GM21515 (cell line): ENCODE data around the gene GRID1.
"Not testable (repeated sequence)": the region's sequence is repeated elsewhere in the genome, so short reads cannot be mapped to it uniquely, and the experiment has no call there.

Experiments used
- ATAC-seq: cut with Tn5 transposase; IDR thresholded peaks from one replicate; pipeline ENCODE4 v1.9.1; 2021; ENCODE audit not compliant: unreplicated experiment

The GRID1 gene

GRCh38 chr10:85699066-85699465, 667.5 kb downstream of the GRID1 start:
- ATAC-seq = not testable (repeated sequence)

GRCh38 chr10:85696893-85697292, 669.7 kb downstream of the GRID1 start:
- no peak for ATAC-seq

DNA sequence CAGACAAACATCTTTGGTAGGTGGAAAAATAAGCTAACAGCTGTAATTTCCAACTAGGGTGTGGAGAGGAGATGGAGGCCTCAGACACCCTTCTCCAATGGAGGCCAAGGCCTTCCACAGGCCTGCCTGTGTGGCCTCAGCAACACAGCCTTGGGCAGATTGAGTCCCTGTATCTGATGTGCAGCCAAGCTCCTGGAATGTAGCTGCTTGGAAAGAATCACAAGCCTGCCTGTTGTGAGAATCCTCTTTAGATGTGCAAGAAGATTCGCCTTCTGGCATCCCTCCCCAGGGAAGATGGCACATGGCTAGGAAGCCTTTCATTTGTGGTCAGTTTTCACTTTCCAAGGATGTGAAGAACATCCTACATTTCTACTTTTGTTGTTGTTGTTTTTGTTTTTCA, 684.0 kb downstream of the GRID1 start:
- no peak for ATAC-seq

DNA sequence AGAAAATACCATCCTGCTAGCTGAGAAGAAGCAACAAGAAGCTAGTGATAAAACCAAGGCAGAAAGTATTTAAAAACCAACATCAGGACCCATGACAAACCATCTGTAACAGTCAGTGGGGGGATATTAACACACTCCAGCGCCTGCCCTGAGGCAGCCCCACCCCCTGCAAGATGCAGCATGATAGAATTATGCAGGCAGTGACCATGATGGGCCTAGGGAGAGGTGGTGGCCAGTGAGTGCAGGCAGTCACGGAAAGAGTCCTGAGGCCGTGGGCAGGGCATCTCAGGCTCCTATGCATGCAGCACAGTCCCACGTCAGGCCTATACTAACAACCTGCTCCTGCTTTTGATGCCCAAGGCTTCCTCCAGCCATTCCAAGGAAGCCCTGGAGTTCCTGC, 686.9 kb downstream of the GRID1 start:
- no peak for ATAC-seq

DNA sequence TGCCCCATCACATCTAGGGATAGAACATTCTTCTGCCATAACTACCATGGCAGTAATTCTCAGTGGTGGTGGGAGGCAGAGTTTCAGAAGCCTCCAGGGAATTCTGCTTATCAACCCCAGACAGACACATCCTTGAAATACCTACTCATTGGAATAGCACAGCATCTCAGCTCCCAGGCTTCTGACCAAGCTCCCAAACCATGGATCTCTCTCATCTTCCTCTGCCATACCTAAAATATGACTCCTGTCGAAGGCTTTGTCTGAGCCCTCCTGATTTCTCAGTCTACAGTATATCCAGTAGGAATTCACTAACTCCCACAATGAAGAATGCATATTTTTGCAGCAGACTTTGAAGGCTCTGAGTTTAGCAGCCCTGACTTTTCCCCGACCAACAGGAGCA, 687.5 kb downstream of the GRID1 start:
- ATAC-seq = no peak

GRCh38 chr10:85674851-85675250, 691.7 kb downstream of the GRID1 start:
- no peak for ATAC-seq

- ATAC-seq = no peak
These were observed 693.3 kb downstream of the GRID1 start for GRCh38 chr10:85673270-85673669.

GRCh38 chr10:85671530-85671929, 695.1 kb downstream of the GRID1 start:
- ATAC-seq = no peak

GRCh38 chr10:85668522-85668921, 698.1 kb downstream of the GRID1 start:
- no peak for ATAC-seq

GRCh38 chr10:85667638-85668233, 698.9 kb downstream of the GRID1 start:
- no peak for ATAC-seq

- ATAC-seq = no peak
These were observed 699.6 kb downstream of the GRID1 start for GRCh38 chr10:85666987-85667386.

DNA sequence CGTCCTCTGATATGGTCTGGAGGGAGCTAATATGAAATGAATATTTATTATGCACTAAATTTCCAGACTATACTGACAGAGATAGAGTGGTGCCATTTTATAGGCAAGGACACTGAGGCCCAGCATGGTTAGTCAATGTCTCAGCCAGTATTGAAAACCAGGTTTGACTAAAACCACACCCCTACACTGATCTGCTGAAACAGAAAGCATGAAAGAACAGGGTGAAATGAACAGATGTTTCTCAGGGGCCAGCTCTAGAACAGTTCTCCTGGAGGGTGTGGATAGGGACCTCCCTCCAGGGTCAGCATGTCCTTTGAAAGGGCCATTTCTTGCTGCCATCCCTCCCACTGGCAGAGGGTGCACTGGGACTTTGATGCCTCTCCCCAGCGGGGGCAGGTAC, 700.5 kb downstream of the GRID1 start:
- peak; percentile 81 for ATAC-seq

DNA sequence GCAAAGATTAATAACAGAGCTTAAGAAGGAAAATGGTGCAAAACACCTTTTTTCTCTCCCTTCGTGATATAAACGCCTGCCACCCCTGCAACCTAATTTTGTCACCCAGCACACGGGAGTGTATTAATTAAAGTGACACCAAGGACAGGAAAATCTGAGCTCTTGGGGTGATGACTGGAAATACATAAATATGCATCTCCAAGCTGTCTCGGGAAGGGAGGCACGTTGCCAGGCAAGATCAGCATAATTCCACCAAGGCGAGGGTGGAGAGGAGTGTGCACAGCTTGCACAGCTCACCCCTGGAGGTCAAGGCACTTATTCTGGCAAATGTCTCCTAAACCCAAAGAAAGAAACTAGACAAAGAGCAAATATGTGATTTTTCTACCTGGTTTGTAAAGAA, 700.9 kb downstream of the GRID1 start:
- no peak for ATAC-seq

DNA sequence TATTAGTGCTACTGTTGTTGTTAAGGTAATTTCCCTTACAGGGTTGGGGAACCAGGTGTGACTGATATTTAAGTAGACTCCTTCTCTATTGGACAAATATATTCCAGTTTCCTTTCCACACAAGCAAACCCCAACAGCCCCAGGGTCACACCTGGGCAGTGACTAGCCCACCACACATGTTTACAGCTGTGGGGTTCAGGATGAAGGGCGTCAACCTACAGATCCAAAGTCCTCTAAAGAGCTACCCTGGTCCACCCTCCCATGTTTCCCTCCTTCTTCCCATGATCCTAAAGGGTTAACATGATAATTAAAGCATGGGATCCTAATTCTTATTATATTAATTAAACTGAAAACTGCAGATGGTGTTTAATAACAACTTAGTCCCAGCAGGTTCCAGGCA, 701.5 kb downstream of the GRID1 start:
- ATAC-seq = no peak

GRCh38 chr10:85661123-85661522, 705.5 kb downstream of the GRID1 start:
- no peak for ATAC-seq

DNA sequence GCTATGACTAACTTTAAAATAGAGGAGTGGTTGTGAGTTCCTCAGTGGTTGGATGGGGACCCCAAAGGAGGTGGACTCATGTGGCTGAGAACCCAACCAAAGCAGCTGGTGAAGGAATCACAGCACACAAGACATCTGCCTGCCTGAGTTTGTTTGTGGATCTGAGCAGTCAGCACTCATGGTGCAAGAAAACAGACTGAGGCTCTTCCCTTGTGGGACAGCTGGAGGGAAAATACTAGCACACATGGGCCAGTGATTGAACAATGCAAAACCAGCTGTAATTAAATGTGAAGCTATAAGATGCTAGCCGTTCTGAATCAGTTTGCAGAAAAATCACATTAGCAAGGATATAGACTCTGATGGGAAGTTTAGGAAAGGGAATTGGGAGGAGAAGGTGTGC, 707.3 kb downstream of the GRID1 start:
- no peak for ATAC-seq

DNA sequence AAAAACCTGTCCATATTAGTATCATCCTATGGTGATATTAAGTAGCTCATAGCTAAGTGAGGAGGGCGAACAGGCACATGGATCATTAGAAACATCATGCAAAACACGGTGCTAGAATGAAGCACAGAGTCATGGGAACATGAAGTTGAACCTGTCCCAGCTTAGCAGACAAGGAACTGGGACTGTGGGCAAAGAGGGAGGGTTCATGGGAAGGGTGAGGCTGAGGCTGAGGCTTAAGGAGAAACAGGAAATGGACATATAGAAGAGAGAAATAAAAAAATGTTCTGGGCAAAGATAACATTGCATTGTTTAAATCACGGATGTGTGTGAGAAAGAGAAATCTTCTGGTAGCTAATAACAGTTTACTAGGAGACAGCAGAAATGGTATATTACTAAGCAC, 708.1 kb downstream of the GRID1 start:
- ATAC-seq = no peak

GRCh38 chr10:85657476-85658113, 709.0 kb downstream of the GRID1 start:
- no peak for ATAC-seq

DNA sequence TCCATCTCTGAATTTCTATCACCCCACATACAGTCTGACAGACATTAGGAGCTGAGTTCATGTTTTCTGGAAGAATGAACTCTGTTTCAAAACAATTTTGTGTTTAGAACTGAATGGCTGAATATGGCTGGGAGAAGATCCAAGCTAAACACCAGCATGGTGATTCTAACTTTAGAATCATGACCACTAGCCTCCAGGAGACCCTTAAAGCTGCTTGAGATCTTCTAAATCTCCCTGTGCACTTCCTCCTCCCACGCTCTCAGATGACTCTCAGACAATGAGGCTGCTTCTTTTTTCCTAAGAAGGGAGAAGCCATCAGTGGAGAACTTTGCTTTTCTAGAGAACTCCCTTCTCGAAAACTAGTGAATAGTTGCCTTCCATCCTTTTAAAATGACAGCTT, 711.2 kb downstream of the GRID1 start:
- ATAC-seq = no peak

DNA sequence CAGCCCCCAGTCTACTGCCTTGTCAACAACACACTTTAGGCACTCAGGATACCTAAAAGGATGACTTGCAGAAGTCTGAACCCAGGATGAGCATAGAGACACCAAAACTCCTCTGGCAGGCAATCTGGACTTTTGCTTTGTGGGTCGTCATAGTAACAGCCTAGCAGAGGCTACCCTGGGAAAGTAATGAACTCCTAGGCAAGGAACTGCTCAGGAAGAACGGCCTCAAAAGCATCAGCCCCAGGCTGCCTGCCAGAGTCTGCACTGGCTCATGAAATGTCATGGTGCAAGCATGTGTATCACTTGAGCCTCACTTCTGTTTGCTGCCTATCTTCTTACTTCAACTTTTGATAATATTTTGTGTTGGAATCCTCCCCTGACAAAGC, 715.1 kb downstream of the GRID1 start:
- ATAC-seq = no peak

GRCh38 chr10:85650791-85651496, 715.7 kb downstream of the GRID1 start:
- no peak for ATAC-seq

- ATAC-seq = no peak
These were observed 717.1 kb downstream of the GRID1 start for GRCh38 chr10:85649461-85649860.
